ENCODE data around the gene KLHL42. TPM values are rescaled to one million over a fixed set of nuclear protein-coding genes. Genes with fewer than 3 reads are reported as not detected.

KLHL42 gene
- total and polyA plus RNA-seq, 9 of the 15 experiments (the other 6 are each of a cell fraction or from before 2014, with no cell fraction given) = 1.5 to 11.8 (median 9.6) TPM

- no peak for TF ChIP-seq RBM15 (IDR thresholded peaks at IDR 0.05; ENCODE audit: insufficient read depth, low read length)
- no peak for TF ChIP-seq USF1 (CRISPR knock-in tag; IDR thresholded peaks at IDR 0.05)
- no peak for TF ChIP-seq MEF2D (tag; conservative IDR thresholded peaks at IDR 0.05; ENCODE audit: low read depth)
- TF ChIP-seq BCL6 (CRISPR knock-in tag; IDR thresholded peaks at IDR 0.05) = no peak
- TF ChIP-seq CLOCK (CRISPR knock-in tag; IDR thresholded peaks at IDR 0.05; ENCODE audit: borderline replicate concordance) = no peak
These were observed 42.2 kb downstream of the KLHL42 start (continued) for GRCh38 chr12:27822076-27822712.

- Histone ChIP-seq H3K9me1 (ENCODE audit: control insufficient read depth, insufficient read depth, low read length) (no peaks in the 10 kb centered on the region), H3K79me2 (ENCODE audit: control insufficient read depth, insufficient read depth, low read length) (no peaks in the 10 kb centered on the region), H3K9ac (ENCODE audit: insufficient read depth in 1 of 2, low read depth in 2 of 2, low read length in 2 of 2) (no peak overlapping the region), H3K27me3 (ENCODE audit: control insufficient read depth in 2 of 2, insufficient read depth in 2 of 2, low read length in 2 of 2) (no peaks in the 10 kb centered on the region), H3K4me1 (replicated peaks in 1 of 2; ENCODE audit: control insufficient read depth in 2 of 2, insufficient read depth in 2 of 2, low read length in 2 of 2) (peaks cover 0 to 26% of the 10 kb centered on the region in 2 experiments; a peak in 3 of 5 replicates), H3K27ac (ENCODE audit: extremely low read depth, low read depth, low read length) (no peak overlapping the region), H3K9me3 (replicated peaks; ENCODE audit: control insufficient read depth, insufficient read depth, low read depth, low read length) (no peaks in the 10 kb centered on the region), H3K4me3 (no peak overlapping the region), H3K4me2 (ENCODE audit: insufficient read depth, low read length) (no peak overlapping the region), H2AFZ (ENCODE audit: low read depth, low read length) (no peak overlapping the region), H4K20me1 (replicated peaks; ENCODE audit: control insufficient read depth, insufficient read depth, low read length) (no peaks in the 10 kb centered on the region), H3K36me3 (ENCODE audit: control insufficient read depth, insufficient read depth, low read length) (no peaks in the 10 kb centered on the region)
- CTCF ChIA-PET (ENCODE audit: low intra/inter-chr PET ratio) = no interaction called here
- ATAC-seq = no peak
- POLR2A ChIA-PET = interaction anchor here (0.5 kb wide), 1 partner anchor 25 kb away, joined by 3 read pairs; no protein-coding TSS in a partner anchor
- no TSS peak for BruUV-seq (replicated peaks)
- no peak for FAIRE-seq
- DNase-seq (ENCODE audit: extremely low read depth in 1 of 4, low spot score in 3 of 4) = no peak
- intact Hi-C loops (cut with micrococcal nuclease) = loop anchor here (5.0 kb wide), 1 partner anchor 41 kb away; the partner anchor contains the start of genes KLHL42 and MANSC4
- in situ Hi-C loops (cut with MboI) = no loop called here
- WGBS (ENCODE audit: insufficient coverage, low coverage, missing lambda C conversion rate) = 68% methylated on average over 5 of the region's 5 CpGs
- TF ChIP-seq ZNF764 (CRISPR knock-in tag; IDR thresholded peaks at IDR 0.05; ENCODE audit: low read depth) (no peak), LCOR (CRISPR knock-in tag; IDR thresholded peaks at IDR 0.05) (no peak), BCL6 (CRISPR knock-in tag; IDR thresholded peaks at IDR 0.05) (no peak), SMAD2 (IDR thresholded peaks at IDR 0.05; ENCODE audit: low read depth, low read length) (no peak), ZNF232 (CRISPR knock-in tag; IDR thresholded peaks at IDR 0.05) (no peak), ESRRB (CRISPR knock-in tag; IDR thresholded peaks at IDR 0.05; ENCODE audit: borderline replicate concordance) (no peak), KAT2B (IDR thresholded peaks at IDR 0.05; ENCODE audit: low read depth, low read length) (no peak), HOMEZ (CRISPR knock-in tag; IDR thresholded peaks at IDR 0.05) (no peak), ZNF740 (CRISPR knock-in tag; IDR thresholded peaks at IDR 0.05) (no peak), ZNF740 (tag; IDR thresholded peaks at IDR 0.05) (no peak), ZNF212 (CRISPR knock-in tag; IDR thresholded peaks at IDR 0.05) (no peak), HNRNPUL1 (IDR thresholded peaks at IDR 0.05; ENCODE audit: low read length) (no peak)
These were observed 43.0 kb downstream of the KLHL42 start for GRCh38 chr12:27823038-27823437.

Data from K562 (cell line).